ENCODE measurements around the gene PDE1A. TPM values are rescaled to one million over a fixed set of nuclear protein-coding genes. Genes with fewer than 3 reads are reported as not detected.

PDE1A gene
- total and polyA plus RNA-seq, 8 donors, result 0.60 to 4.2 (median 1.6) TPM

GRCh38 chr2:182416191-182416590 is 10.6 kb downstream of the PDE1A start:
- no peak for DNase-seq
- intact Hi-C loops (cut with DNase I), result no loop called here
- H3K36me3 ChIP-seq, result no peaks in the 10 kb centered on the region
- no peaks in the 10 kb centered on the region for H3K27me3 ChIP-seq
- no peaks in the 10 kb centered on the region for H3K4me1 ChIP-seq
- WGBS, 2 donors, result 79 to 84% methylated on average over 4 of the region's 4 CpGs
- H3K9me3 ChIP-seq, result no peaks in the 10 kb centered on the region
- no peak overlapping the region for H3K4me3 ChIP-seq
- no peak for ATAC-seq
- H3K27ac ChIP-seq, result no peak overlapping the region
- no peak for TF ChIP-seq CTCF (IDR thresholded peaks at IDR 0.05)
- no peak for FAIRE-seq

- 70 to 75% methylated on average over 1 of the region's 1 CpG for WGBS, 2 donors
- no peaks in the 10 kb centered on the region for H3K27me3 ChIP-seq
- FAIRE-seq (no peak), DNase-seq (no peak), ATAC-seq (no peak)
- H3K4me3 ChIP-seq, result no peak overlapping the region
- H3K27ac ChIP-seq, result no peak overlapping the region
- no peaks in the 10 kb centered on the region for H3K4me1 ChIP-seq
- H3K9me3 ChIP-seq, result no peaks in the 10 kb centered on the region
- no peaks in the 10 kb centered on the region for H3K36me3 ChIP-seq
- TF ChIP-seq CTCF (IDR thresholded peaks at IDR 0.05), result no peak
- intact Hi-C loops (cut with DNase I), result no loop called here
These were observed 11.1 kb downstream of the PDE1A start for GRCh38 chr2:182415771-182416170.

GRCh38 chr2:182412858-182413257 is 14.0 kb downstream of the PDE1A start:
- no peak overlapping the region for H3K4me3 ChIP-seq
- no peaks in the 10 kb centered on the region for H3K4me1 ChIP-seq
- no peaks in the 10 kb centered on the region for H3K27me3 ChIP-seq
- WGBS, 2 donors, result 75 to 85% methylated on average over 3 of the region's 3 CpGs
- no peak for TF ChIP-seq CTCF (IDR thresholded peaks at IDR 0.05)
- ATAC-seq (no peak), FAIRE-seq (no peak), DNase-seq (no peak)
- H3K36me3 ChIP-seq, result no peaks in the 10 kb centered on the region
- intact Hi-C loops (cut with DNase I), result no loop called here
- no peak overlapping the region for H3K27ac ChIP-seq
- H3K9me3 ChIP-seq, result no peaks in the 10 kb centered on the region

- TF ChIP-seq CTCF (IDR thresholded peaks at IDR 0.05), result no peak
- no peak for FAIRE-seq
- ATAC-seq, result no peak
- no peak overlapping the region for H3K27ac ChIP-seq
- intact Hi-C loops (cut with DNase I), result no loop called here
- H3K9me3 ChIP-seq, result no peaks in the 10 kb centered on the region
- no peak for DNase-seq
- no peak overlapping the region for H3K4me3 ChIP-seq
- WGBS, 2 donors, result 82 to 90% methylated on average over 2 of the region's 2 CpGs
- H3K27me3 ChIP-seq, result no peaks in the 10 kb centered on the region
- no peaks in the 10 kb centered on the region for H3K4me1 ChIP-seq
- H3K36me3 ChIP-seq, result no peaks in the 10 kb centered on the region
These were observed 16.7 kb downstream of the PDE1A start for GRCh38 chr2:182410120-182410519.

- intact Hi-C loops (cut with DNase I), result no loop called here
These were observed 20.6 kb downstream of the PDE1A start for GRCh38 chr2:182406221-182406620.

More at GRCh38 chr2:182406221-182406620, 20.6 kb downstream of the PDE1A start:
- ATAC-seq (no peak), FAIRE-seq (no peak), DNase-seq (no peak)
- Histone ChIP-seq H3K36me3 (no peaks in the 10 kb centered on the region), H3K27ac (no peak overlapping the region), H3K27me3 (no peaks in the 10 kb centered on the region), H3K9me3 (no peaks in the 10 kb centered on the region), H3K4me3 (no peak overlapping the region), H3K4me1 (no peaks in the 10 kb centered on the region)
- TF ChIP-seq CTCF (IDR thresholded peaks at IDR 0.05), result no peak
- WGBS, 2 donors, result 53 to 59% methylated on average over 1 of the region's 1 CpG
